K562 (cell line): ENCODE measurements around the gene LYVE1. TPM values are rescaled to one million over a fixed set of nuclear protein-coding genes. Genes with fewer than 3 reads are reported as not detected.
A peak's percentile ranks its signal among the peaks of the same experiment; 100 is the strongest.

Source experiments
- E2F6 ChIP-seq, 2 experiments: IDR thresholded peaks; 2 replicates each; pipeline ENCODE4 v1.6.1; 2011; ENCODE audit warnings: borderline replicate concordance in 1 of 2, control low read depth in 1 of 2, low read depth in 1 of 2, low read length in 1 of 2, mild to moderate bottlenecking in 1 of 2, mixed read lengths in 1 of 2, moderate library complexity in 1 of 2; ENCODE audit not compliant: insufficient read depth in 1 of 2, insufficient read length in 1 of 2, poor library complexity in 1 of 2, severe bottlenecking in 1 of 2; ENCODE audit errors: extremely low read depth in 1 of 2
- ESRRA ChIP-seq: fragments of 450-650 bp; IDR thresholded peaks from 2 replicates; pipeline ENCODE4 v1.6.1; 2014; ENCODE audit warnings: low read depth, mild to moderate bottlenecking, moderate library complexity, borderline replicate concordance
- ETV5 ChIP-seq: sonication (generic); formaldehyde crosslinking; IDR thresholded peaks from 2 replicates; pipeline ENCODE4 v1.4.0; 2020; ENCODE audit warnings: low read depth, mild to moderate bottlenecking, missing genetic modification reagents
- NKRF ChIP-seq: fragments of 450-650 bp; IDR thresholded peaks from 2 replicates; pipeline ENCODE4 v1.6.1; 2016; ENCODE audit warnings: borderline replicate concordance
- NRF1 ChIP-seq, 2 experiments: fragments of 450-650 bp; IDR thresholded peaks in 1 of 2; conservative IDR thresholded peaks in 1 of 2; 2 replicates each; pipeline ENCODE4 v1.6.1; 2014; ENCODE audit warnings: mild to moderate bottlenecking in 2 of 2
- PBX2 ChIP-seq, 2 experiments: IDR thresholded peaks in 1 of 2; conservative IDR thresholded peaks in 1 of 2; 2 replicates each; pipeline ENCODE4 v1.6.1; 2016; ENCODE audit warnings: low read depth in 2 of 2, mild to moderate bottlenecking in 1 of 2, missing compliant biosample characterization in 1 of 2, missing genetic modification characterization in 1 of 2, moderate library complexity in 1 of 2
- PKNOX1 ChIP-seq: fragments of 450-650 bp; IDR thresholded peaks from 2 replicates; pipeline ENCODE4 v1.6.1; 2016
- RNF219 ChIP-seq: fragments of 250-450 bp; sonication (Bioruptor Pico); IDR thresholded peaks from 2 replicates; pipeline ENCODE4 v1.5.0; 2022; ENCODE audit warnings: mild to moderate bottlenecking
- ZBTB26 ChIP-seq: fragments of 450-650 bp; formaldehyde crosslinking; IDR thresholded peaks from 2 replicates; pipeline ENCODE4 v1.4.0; 2022; ENCODE audit warnings: missing genetic modification characterization
- polyA plus RNA-seq, 8 experiments: library from polyadenylated mRNA; depleted of rRNA in 4 of 8; stranded (reverse) in 5 of 8; unstranded in 3 of 8; fragments of >200 nt; fragmentation: Nextera tagmentation in 2 of 8; fragmentation: Illumina TruSeq in 1 of 8; extraction: Ambion mirVana in 2 of 8; extraction: Trizol in 1 of 8; gene quantifications; 2 replicates each; pipeline versions ENCODE4 v1.2.1 to v1.2.3, GENCODE V29; 2011 to 2014; ENCODE audit warnings: inconsistent platforms in 1 of 8, missing spikeins in 1 of 8
- total RNA-seq, 7 experiments: library from RNA; depleted of rRNA in 6 of 7; stranded (reverse); fragments of >200 nt in 6 of 7; fragmentation: Illumina TruSeq in 2 of 7; extraction: Trizol in 2 of 7; gene quantifications; 2 replicates each; pipeline versions ENCODE4 v1.2.1 to v1.2.3, GENCODE V29; 2011 to 2021; ENCODE audit warnings: low replicate concordance in 1 of 7

LYVE1 gene
- total and polyA plus RNA-seq, 9 of the 15 experiments (the other 6 are each of a cell fraction or from before 2014, with no cell fraction given) = 0.06 to 1.1 (median 0.14) TPM; not detected in 1

GRCh38 chr11:10601837-10602236 lies 33.4 kb upstream of the LYVE1 start (continued):
- no peak for TF ChIP-seq ZBTB26 (CRISPR knock-in tag)
- TF ChIP-seq ETV5 = no peak
- peak; percentile 68 for TF ChIP-seq PKNOX1
- no peak for TF ChIP-seq NKRF
- peak; percentile 57 to 58; a peak in 3 of 4 replicates for TF ChIP-seq NRF1 (conservative IDR thresholded peaks at IDR 0.05 in 1 of 2, IDR thresholded peaks at IDR 0.05 in 1 of 2)
- TF ChIP-seq ESRRA = peak; percentile 57
- no peak for TF ChIP-seq E2F6 (IDR thresholded peaks at IDR 0.05; ENCODE audit: borderline replicate concordance in 1 of 2, extremely low read depth in 1 of 2, insufficient read depth in 1 of 2, insufficient read length in 1 of 2, low read depth in 1 of 2, low read length in 1 of 2, poor library complexity in 1 of 2, severe bottlenecking in 1 of 2)
- no peak for TF ChIP-seq RNF219
- no peak for TF ChIP-seq PBX2 (CRISPR knock-in tag; IDR thresholded peaks at IDR 0.05; ENCODE audit: low read depth)
- TF ChIP-seq PBX2 (tag; conservative IDR thresholded peaks at IDR 0.05; ENCODE audit: low read depth) = no peak
